UCSD-AML1 (cell line): ENCODE measurements around the gene FSTL4.

ENCODE experiments used
- DNase-seq: peaks from one replicate; lab custom pipeline; 2025; ENCODE audit not compliant: unreplicated experiment; lab: John Stamatoyannopoulos, UW

The FSTL4 gene

GRCh38 chr5:133354323-133355185 lies 257.8 kb downstream of the FSTL4 start:
- DNase-seq, result peak; percentile 30

- DNase-seq, result no peak
Measured at GRCh38 chr5:133353741-133354140, 258.6 kb downstream of the FSTL4 start.

GRCh38 chr5:133348406-133348805 lies 263.9 kb downstream of the FSTL4 start:
- no peak for DNase-seq

GRCh38 chr5:133347039-133347438 lies 265.3 kb downstream of the FSTL4 start:
- no peak for DNase-seq

- DNase-seq, result no peak
Measured at GRCh38 chr5:133344266-133344665, 268.1 kb downstream of the FSTL4 start.

GRCh38 chr5:133343196-133343595 lies 269.1 kb downstream of the FSTL4 start:
- no peak for DNase-seq

- no peak for DNase-seq
Measured at GRCh38 chr5:133341915-133342710, 270.2 kb downstream of the FSTL4 start.

GRCh38 chr5:133341296-133341695 lies 271.0 kb downstream of the FSTL4 start:
- DNase-seq, result no peak

GRCh38 chr5:133340822-133341221 lies 271.5 kb downstream of the FSTL4 start:
- DNase-seq, result no peak

- DNase-seq, result no peak
Measured at GRCh38 chr5:133340002-133340755, 272.2 kb downstream of the FSTL4 start.

GRCh38 chr5:133338504-133339355 lies 273.6 kb downstream of the FSTL4 start:
- no peak for DNase-seq

GRCh38 chr5:133337795-133338445 lies 274.4 kb downstream of the FSTL4 start:
- no peak for DNase-seq

GRCh38 chr5:133336969-133337410 lies 275.4 kb downstream of the FSTL4 start:
- DNase-seq, result no peak

- DNase-seq, result no peak
Measured at GRCh38 chr5:133336121-133336968, 276.0 kb downstream of the FSTL4 start.

GRCh38 chr5:133334796-133335639 lies 277.3 kb downstream of the FSTL4 start:
- no peak for DNase-seq

GRCh38 chr5:133333326-133334150 lies 278.8 kb downstream of the FSTL4 start:
- DNase-seq, result no peak

GRCh38 chr5:133332439-133333024 lies 279.8 kb downstream of the FSTL4 start:
- no peak for DNase-seq
